ENCODE results near the gene BLTP2. TPM values are rescaled to one million over a fixed set of nuclear protein-coding genes. Genes with fewer than 3 reads are reported as not detected.

The BLTP2 gene
- total RNA-seq, 1 donor from 2014 or later: 182 TPM

GRCh38 chr17:28655160-28655559 lies 10.2 kb upstream of the BLTP2 start:
- no peak for DNase-seq
- no peaks in the 10 kb centered on the region for H3K27me3 Mint-ChIP-seq
- no peak for TF ChIP-seq CTCF (IDR thresholded peaks at IDR 0.05)
- H3K4me3 Mint-ChIP-seq: no peak overlapping the region
- ChIA-PET CTCF (no interaction called here), POLR2A (no interaction called here)
- peaks cover 56% of the 10 kb centered on the region for H3K36me3 Mint-ChIP-seq (ENCODE audit: low read depth)
- intact Hi-C loops (cut with micrococcal nuclease): no loop called here
- ATAC-seq (ENCODE audit: low read depth): no peak
- H3K4me1 Mint-ChIP-seq: peaks cover 4% of the 10 kb centered on the region
- H3K9me3 Mint-ChIP-seq: no peaks in the 10 kb centered on the region
- H3K27ac Mint-ChIP-seq: no peak overlapping the region

GRCh38 chr17:28648698-28649097 lies 3.7 kb upstream of the BLTP2 start:
- H3K27ac Mint-ChIP-seq: no peak overlapping the region
- H3K4me1 Mint-ChIP-seq: peaks cover 27% of the 10 kb centered on the region
- H3K27me3 Mint-ChIP-seq: no peaks in the 10 kb centered on the region
- intact Hi-C loops (cut with micrococcal nuclease): no loop called here
- ChIA-PET CTCF (interaction anchor here (0.7 to 1.2 kb wide), 5 partner anchors 13 to 267 kb away, joined by 3 read pairs; partner anchors contain the start of genes SDF2 and SUPT6H), POLR2A (interaction anchor here (1.0 kb wide), 1 partner anchor 13 kb away, joined by 6 read pairs; the partner anchor contains the start of genes SDF2 and SUPT6H)
- ATAC-seq (ENCODE audit: low read depth) (no peak), DNase-seq (no peak)
- peaks cover 44% of the 10 kb centered on the region for H3K36me3 Mint-ChIP-seq (ENCODE audit: low read depth)
- H3K4me3 Mint-ChIP-seq: no peak overlapping the region
- TF ChIP-seq CTCF (IDR thresholded peaks at IDR 0.05): no peak
- H3K9me3 Mint-ChIP-seq: no peaks in the 10 kb centered on the region

GRCh38 chr17:28646039-28646754 lies 1.2 kb upstream of the BLTP2 start:
- no peak for DNase-seq
- TF ChIP-seq CTCF (IDR thresholded peaks at IDR 0.05): no peak
- no peak for ATAC-seq (ENCODE audit: low read depth)
- no peaks in the 10 kb centered on the region for H3K27me3 Mint-ChIP-seq
- H3K9me3 Mint-ChIP-seq: no peaks in the 10 kb centered on the region
- intact Hi-C loops (cut with micrococcal nuclease): loop anchor here (1.0 to 2.0 kb wide), 3 partner anchors 257 to 471 kb away; partner anchors contain the start of gene DHRS13
- peak overlapping the region; percentile 97 for H3K4me3 Mint-ChIP-seq
- H3K27ac Mint-ChIP-seq: peak overlapping the region; percentile 88
- H3K36me3 Mint-ChIP-seq (ENCODE audit: low read depth): peaks cover 47% of the 10 kb centered on the region
- CTCF ChIA-PET: interaction anchor here (0.7 to 1.7 kb wide), 17 partner anchors 12 to 471 kb away, joined by 3 to 16 read pairs (median 5); partner anchors contain the start of genes RPL23A, SDF2, SUPT6H and TLCD1
- H3K4me1 Mint-ChIP-seq: peaks cover 40% of the 10 kb centered on the region
- POLR2A ChIA-PET: interaction anchor here (0.5 to 5.1 kb wide), 14 partner anchors 16 to 308 kb away, joined by 3 to 100 read pairs (median 6); partner anchors contain the start of genes DHRS13, NEK8, PIGS and PROCA1

GRCh38 chr17:28645576-28645939 lies 600 bp upstream of the BLTP2 start:
- no peak for DNase-seq

More at GRCh38 chr17:28645576-28645939, 600 bp upstream of the BLTP2 start:
- no peak for ATAC-seq (ENCODE audit: low read depth)
- intact Hi-C loops (cut with micrococcal nuclease): loop anchor here (1.0 to 2.0 kb wide), 8 partner anchors 17 to 307 kb away; partner anchors contain the start of genes ALDOC, RPL23A, SPAG5 and SUPT6H
- H3K9me3 Mint-ChIP-seq: no peaks in the 10 kb centered on the region
- H3K4me1 Mint-ChIP-seq: peaks cover 40% of the 10 kb centered on the region
- TF ChIP-seq CTCF (IDR thresholded peaks at IDR 0.05): no peak
- peak overlapping the region; percentile 88 for H3K27ac Mint-ChIP-seq
- H3K27me3 Mint-ChIP-seq: no peaks in the 10 kb centered on the region
- H3K4me3 Mint-ChIP-seq: peak overlapping the region; percentile 97
- CTCF ChIA-PET: interaction anchor here (1.4 to 1.9 kb wide), 4 partner anchors 11 to 472 kb away, joined by 4 to 10 read pairs (median 6); partner anchors contain the start of genes SDF2 and SUPT6H
- H3K36me3 Mint-ChIP-seq (ENCODE audit: low read depth): peaks cover 51% of the 10 kb centered on the region
- POLR2A ChIA-PET: interaction anchor here (0.6 to 5.1 kb wide), 23 partner anchors 11 to 494 kb away, joined by 3 to 100 read pairs (median 9); partner anchors contain the start of genes ALDOC, DHRS13, FAM222B and IFT20

Measured in activated B cell treated with CpG ODN at 0.5 μM for 24 hours (primary cell).